Endothelial cell of umbilical vein (primary cell): ENCODE results near the gene ITPRID2. TPM values are rescaled to one million over a fixed set of nuclear protein-coding genes. Genes with fewer than 3 reads are reported as not detected.

Source experiments
- Bru-seq: library from RNA; stranded (reverse); fragments of 400-500 nt; gene quantifications from one replicate; lab custom pipeline; 2021; lab: Mats Ljungman, UMichigan
- BruChase-seq, 2 experiments: library from RNA; stranded (reverse); fragments of 400-500 nt; gene quantifications; one replicate each; lab custom pipeline; 2021; lab: Mats Ljungman, UMichigan
- BruUV-seq: library from RNA; stranded (reverse); fragments of 400-500 nt; replicated peaks from 2 replicates; lab custom pipeline; 2021; lab: Mats Ljungman, UMichigan
- CTCF ChIA-PET: fragments of 300-600, 350-600 bp; sonication (Branson Sonifier 250); formaldehyde crosslinking; loops from one replicate; lab custom pipeline; 2021; ENCODE audit warnings: antibody characterized with exemption, inconsistent platforms; lab: Charles Lee
- POLR2A ChIA-PET: fragments of 300-600, 350-600 bp; sonication (Branson Sonifier 250); formaldehyde crosslinking; loops from one replicate; lab custom pipeline; 2021; ENCODE audit warnings: antibody characterized with exemption, inconsistent platforms; lab: Charles Lee
- DNase-seq: peaks from one replicate; pipeline ENCODE4 v3.0.0-alpha.2; 2011; ENCODE audit warnings: low read depth, low spot score
- FAIRE-seq: peaks from 2 replicates; lab custom pipeline; 2011; peaks lifted over from hg19 to GRCh38; lab: Jason Lieb, UNC
- H2AFZ ChIP-seq: 2 replicates; pipeline ENCODE4 v1.6.0; 2012; ENCODE audit warnings: low read depth, low read length, control low read depth, inconsistent platforms
- H3K27ac ChIP-seq: 2 replicates; pipeline ENCODE4 v1.5.1; 2011; ENCODE audit warnings: low read depth, mild to moderate bottlenecking, control low read depth, low read length, moderate library complexity; ENCODE audit not compliant: insufficient read depth
- H3K27me3 ChIP-seq, 2 experiments: 2 replicates each; pipeline versions ENCODE4 v1.6.0 to v1.6.1; 2011; ENCODE audit warnings: low read length in 2 of 2, mixed read lengths in 1 of 2; ENCODE audit not compliant: control insufficient read depth in 2 of 2, insufficient read depth in 2 of 2
- H3K36me3 ChIP-seq, 2 experiments: 2 replicates in 1 of 2; 3 replicates in 1 of 2; pipeline ENCODE4 v1.5.1; 2011; ENCODE audit warnings: low read length in 2 of 2, mild to moderate bottlenecking in 1 of 2, moderate library complexity in 1 of 2; ENCODE audit not compliant: control insufficient read depth in 2 of 2, insufficient read depth in 2 of 2; ENCODE audit errors: extremely low read depth in 1 of 2
- H3K4me1 ChIP-seq: 3 replicates; pipeline ENCODE4 v1.5.1; 2011; ENCODE audit warnings: mild to moderate bottlenecking, low read length; ENCODE audit not compliant: control insufficient read depth, insufficient read depth; ENCODE audit errors: extremely low read depth
- H3K4me2 ChIP-seq: 2 replicates; pipeline ENCODE4 v1.6.1; 2011; ENCODE audit warnings: low read length, control low read depth, mixed read lengths; ENCODE audit not compliant: insufficient read depth
- H3K4me3 ChIP-seq, 3 experiments: fragments of 200-600 bp in 1 of 3; sonication (generic), shearing (Covaris generic) in 1 of 3; replicated peaks in 1 of 3; 2 replicates each; pipeline ENCODE4 v1.5.1; 2011 to 2016; ENCODE audit warnings: control low read depth in 3 of 3, low read length in 3 of 3, mild to moderate bottlenecking in 2 of 3, inconsistent platforms in 1 of 3, low read depth in 1 of 3, moderate library complexity in 1 of 3; ENCODE audit not compliant: insufficient read depth in 1 of 3
- H3K79me2 ChIP-seq: 2 replicates; pipeline ENCODE4 v1.6.0; 2012; ENCODE audit warnings: low read length, inconsistent platforms; ENCODE audit not compliant: control insufficient read depth, insufficient read depth
- H3K9ac ChIP-seq: replicated peaks from 2 replicates; pipeline ENCODE3; 2011; ENCODE audit warnings: low read length, control low read depth; ENCODE audit not compliant: insufficient read depth; ENCODE audit errors: extremely low read depth
- H3K9me1 ChIP-seq: replicated peaks from 3 replicates; pipeline ENCODE4 v1.6.0; 2011; ENCODE audit warnings: mild to moderate bottlenecking, low read length; ENCODE audit not compliant: control insufficient read depth, insufficient read depth; ENCODE audit errors: extremely low read depth
- H3K9me3 ChIP-seq: replicated peaks from 2 replicates; pipeline ENCODE4 v1.5.1; 2012; ENCODE audit warnings: low read length, inconsistent platforms; ENCODE audit not compliant: control insufficient read depth, insufficient read depth
- H4K20me1 ChIP-seq: replicated peaks from 2 replicates; pipeline ENCODE3; 2011; ENCODE audit warnings: mild to moderate bottlenecking, low read length; ENCODE audit not compliant: control insufficient read depth, insufficient read depth; ENCODE audit errors: extremely low read depth
- CTCF ChIP-seq, 2 donors: IDR thresholded peaks; 1 replicate in 1 of 2; 2 replicates in 1 of 2; pipeline ENCODE4 v1.5.1; 2011; ENCODE audit warnings: low read length in 2 of 2, mild to moderate bottlenecking in 2 of 2, moderate library complexity in 2 of 2, control low read depth in 1 of 2, inconsistent platforms in 1 of 2, low read depth in 1 of 2; ENCODE audit not compliant: insufficient read depth in 1 of 2; ENCODE audit errors: extremely low read depth in 1 of 2
- EZH2 ChIP-seq: IDR thresholded peaks from 2 replicates; pipeline ENCODE4 v1.6.1; 2012; ENCODE audit warnings: borderline replicate concordance, low read depth, mild to moderate bottlenecking, moderate library complexity, low read length, inconsistent platforms; ENCODE audit not compliant: severe bottlenecking
- FOS ChIP-seq: IDR thresholded peaks from 2 replicates; pipeline ENCODE4 v1.6.1; 2011; ENCODE audit warnings: mild to moderate bottlenecking, low read length, moderate library complexity, borderline replicate concordance; ENCODE audit not compliant: insufficient read depth
- GATA2 ChIP-seq: IDR thresholded peaks from 2 replicates; pipeline ENCODE4 v1.7.0; 2011; ENCODE audit warnings: low read depth, mild to moderate bottlenecking, moderate library complexity, mixed read lengths, low read length; ENCODE audit not compliant: insufficient read length, insufficient read depth
- JUN ChIP-seq: IDR thresholded peaks from 2 replicates; pipeline ENCODE4 v1.6.1; 2011; ENCODE audit warnings: borderline replicate concordance, low read depth; ENCODE audit not compliant: insufficient read length, insufficient read depth
- MAX ChIP-seq: IDR thresholded peaks from 2 replicates; pipeline ENCODE4 v1.6.1; 2011; ENCODE audit not compliant: insufficient read depth, insufficient read length
- MYC ChIP-seq: IDR thresholded peaks from one replicate; pipeline ENCODE4 v1.6.1; 2011; ENCODE audit warnings: mild to moderate bottlenecking, low read depth, low read length
- POLR2A ChIP-seq: IDR thresholded peaks from 2 replicates; pipeline ENCODE4 v1.6.1; 2012; ENCODE audit warnings: low read depth, mild to moderate bottlenecking, control low read depth, low read length
- POLR2AphosphoS5 ChIP-seq: IDR thresholded peaks from 2 replicates; pipeline ENCODE4 v1.6.1; 2012; ENCODE audit warnings: low read depth, mild to moderate bottlenecking, control low read depth, low read length, moderate library complexity; ENCODE audit not compliant: insufficient read depth
- dilution Hi-C: fragments of 300-500 bp; cut with MboI; formaldehyde crosslinking; loops from one replicate; pipeline ENCODE4 v1.15.0; 2019; ENCODE audit warnings: low sequenced_read_pairs; ENCODE audit not compliant: extremely low pct_ligation_motif_present
- intact Hi-C: fragments of 100-400 bp; cut with micrococcal nuclease; formaldehyde crosslinking; loops from one replicate; pipeline ENCODE4 v1.10.0; 2022
- long read RNA-seq: library from polyadenylated mRNA; stranded (forward); transcript quantifications from one replicate; pipeline ENCODE4 v2.0.0, GENCODE V29; 2021
- polyA minus RNA-seq, 3 experiments: library from RNA; depleted of rRNA, polyadenylated mRNA; stranded (reverse); fragments of >200 nt; gene quantifications; 1 replicate in 1 of 3; 2 replicates in 2 of 3; pipeline ENCODE4 v1.2.3, GENCODE V29; 2011
- polyA plus RNA-seq, 4 experiments: library from polyadenylated mRNA; depleted of rRNA in 3 of 4; stranded (reverse) in 3 of 4; unstranded in 1 of 4; fragments of >200 nt; gene quantifications; 2 replicates each; pipeline versions ENCODE4 v1.2.1 to v1.2.3, GENCODE V29; 2011 to 2012; ENCODE audit warnings: missing spikeins in 1 of 4
- total RNA-seq: library from RNA; stranded (reverse); gene quantifications from 2 replicates; pipeline ENCODE4 v1.2.3, GENCODE V29; 2021

Gene ITPRID2
- total RNA-seq = 235 and 272 TPM in 2 replicates
- polyA plus RNA-seq = 30.9 and 37.6 TPM in 2 replicates
- 56.0 and 56.6 TPM in 2 replicates for polyA plus RNA-seq (2011; cell fraction: cytosol; rRNA removed)
- polyA plus RNA-seq (2011; cell fraction: nucleus; rRNA removed) = 151 and 152 TPM in 2 replicates
- polyA plus RNA-seq (2012) = 101 and 145 TPM in 2 replicates
- polyA minus RNA-seq = 102 and 113 TPM in 2 replicates
- polyA minus RNA-seq (2011; cell fraction: cytosol; rRNA and poly(A)+ RNA removed) = 55.8 TPM
- 274 and 443 TPM in 2 replicates for polyA minus RNA-seq (2011; cell fraction: nucleus; rRNA and poly(A)+ RNA removed)
- Bru-seq, nascent RNA = percentile 99 among the genes with signal in this experiment
- BruChase-seq, experiment 1, labeled RNA remaining after a 6-hour chase = percentile 98 among the genes with signal in this experiment
- percentile 99 among the genes with signal in this experiment for BruChase-seq, experiment 2, labeled RNA remaining after a 2-hour chase
- long read RNA-seq, full-length matches to known transcripts = 62 of 114 reads
- long read RNA-seq, partial matches to known transcripts = 24 of 114 reads
- long read RNA-seq, other reads (novel, unspliced or antisense) = 28 of 114 reads

- Histone ChIP-seq H3K27ac (peak within 1 kb of the TSS; percentile 86), H3K9me1 (no peaks in the 10 kb centered on the region), H3K79me2 (peaks cover 46% of the 10 kb centered on the region), H4K20me1 (no peaks in the 10 kb centered on the region), H3K36me3 (peaks cover 0 to 5% of the 10 kb centered on the region in 2 experiments), H3K4me3 (peak within 1 kb of the TSS; percentile 80 to 95 (median 92)), H3K27me3 (no peaks in the 10 kb centered on the region), H3K9ac (peak within 1 kb of the TSS; percentile 92), H3K4me2 (peak within 1 kb of the TSS; percentile 100), H2AFZ (peak within 1 kb of the TSS; percentile 98), H3K4me1 (peaks cover 38% of the 10 kb centered on the region), H3K9me3 (no peaks in the 10 kb centered on the region)
- TF ChIP-seq POLR2A = no peak
- TF ChIP-seq POLR2AphosphoS5 = peak; percentile 47
- dilution Hi-C loops (no loop called here), intact Hi-C loops (loop anchor here (1.0 to 10.0 kb wide), 5 partner anchors 80 to 907 kb away; partner anchors contain the start of genes DNAJC10 and UBE2E3)
- no TSS peak for BruUV-seq
- CTCF ChIA-PET = interaction anchor here (0.8 to 15.6 kb wide), 5 partner anchors 11 to 150 kb away, joined by 3 to 415 read pairs (median 4); no protein-coding TSS in a partner anchor
- POLR2A ChIA-PET = interaction anchor here (0.8 to 2.4 kb wide), 2 partner anchors 79 to 149 kb away, joined by 4 to 8 read pairs; no protein-coding TSS in a partner anchor
- peak; percentile 69 for FAIRE-seq
- DNase-seq = peak; percentile 87
Measured at GRCh38 chr2:181891258-181891965, at the start of gene ITPRID2. Gene ITPRID2 (plus strand): TSS chr2:181891730. CDS start chr2:181892067, 337 bp downstream.

- no peak for TF ChIP-seq MAX
- TF ChIP-seq MYC = no peak
- TF ChIP-seq POLR2AphosphoS5 = no peak
- TF ChIP-seq EZH2 = no peak
- TF ChIP-seq JUN = no peak
- no peak for TF ChIP-seq CTCF (IDR thresholded peaks at IDR 0.05; ENCODE audit: extremely low read depth in 1 of 2, insufficient read depth in 1 of 2, low read depth in 1 of 2, low read length in 2 of 2)
- no peak for TF ChIP-seq GATA2
- no peak for TF ChIP-seq POLR2A
- TF ChIP-seq FOS = no peak
- H3K9me3 ChIP-seq = no peaks in the 10 kb centered on the region
- intact Hi-C loops (no loop called here), dilution Hi-C loops (no loop called here)
- no peaks in the 10 kb centered on the region for H3K9me1 ChIP-seq
- no peak overlapping the region for H3K9ac ChIP-seq
- H3K4me2 ChIP-seq = no peak overlapping the region
- no peaks in the 10 kb centered on the region for H3K79me2 ChIP-seq
- ChIA-PET POLR2A (no interaction called here), CTCF (no interaction called here)
- H3K27ac ChIP-seq = no peak overlapping the region
- H3K4me3 ChIP-seq = no peak overlapping the region
- no peaks in the 10 kb centered on the region for H3K36me3 ChIP-seq
- no TSS peak for BruUV-seq
- no peaks in the 10 kb centered on the region for H3K27me3 ChIP-seq
- H3K4me1 ChIP-seq = no peaks in the 10 kb centered on the region
- DNase-seq (no peak), FAIRE-seq (no peak)
- H4K20me1 ChIP-seq = no peaks in the 10 kb centered on the region
- H2AFZ ChIP-seq = no peak overlapping the region
Measured at GRCh38 chr2:181844551-181845290, 46.8 kb upstream of the ITPRID2 start.
